AG04450 (cell line): ENCODE measurements around the gene KCP. TPM values are rescaled to one million over a fixed set of nuclear protein-coding genes. Genes with fewer than 3 reads are reported as not detected.

ENCODE experiments used
- CTCF ChIA-PET: fragments of 300-600, 350-600 bp; formaldehyde crosslinking; extraction: SDS; loops from one replicate; lab custom pipeline; 2022; ENCODE audit warnings: antibody characterized with exemption, inconsistent platforms; lab: Charles Lee
- POLR2A ChIA-PET: fragments of 350-600 bp; formaldehyde crosslinking; extraction: SDS; loops from one replicate; lab custom pipeline; 2021; ENCODE audit warnings: antibody characterized with exemption, inconsistent platforms; lab: Yijun Ruan, JAX
- DNase-seq: peaks from one replicate; pipeline ENCODE4 v3.0.0-alpha.2; 2011; ENCODE audit warnings: low read depth, low spot score
- H3K27ac ChIP-seq: one replicate; pipeline ENCODE4 v1.5.1; 2012; ENCODE audit warnings: low read depth, low read length, control low read depth
- H3K27me3 ChIP-seq: one replicate; pipeline ENCODE4 v1.6.0; 2012; ENCODE audit warnings: low read length; ENCODE audit not compliant: control insufficient read depth, insufficient read depth
- H3K4me3 ChIP-seq: 2 replicates; pipeline ENCODE4 v1.5.1; 2011; ENCODE audit warnings: mild to moderate bottlenecking, low read depth, low read length, control low read depth
- H3K9me3 ChIP-seq: 2 replicates; pipeline ENCODE4 v1.5.1; 2012; ENCODE audit warnings: low read length; ENCODE audit not compliant: control insufficient read depth, insufficient read depth
- polyA plus RNA-seq: library from polyadenylated mRNA; depleted of rRNA; stranded (reverse); fragments of >200 nt; gene quantifications from 2 replicates; pipeline ENCODE4 v1.2.3, GENCODE V29; 2011
- TF ChIP-seq, protein P1 (sequence below): IDR thresholded peaks from 2 replicates; pipeline ENCODE4 v1.5.1; 2011; ENCODE audit warnings: low read depth, low read length, control low read depth, inconsistent platforms

Gene KCP
- polyA plus RNA-seq, 1 experiment = 0.04 TPM

DNA sequence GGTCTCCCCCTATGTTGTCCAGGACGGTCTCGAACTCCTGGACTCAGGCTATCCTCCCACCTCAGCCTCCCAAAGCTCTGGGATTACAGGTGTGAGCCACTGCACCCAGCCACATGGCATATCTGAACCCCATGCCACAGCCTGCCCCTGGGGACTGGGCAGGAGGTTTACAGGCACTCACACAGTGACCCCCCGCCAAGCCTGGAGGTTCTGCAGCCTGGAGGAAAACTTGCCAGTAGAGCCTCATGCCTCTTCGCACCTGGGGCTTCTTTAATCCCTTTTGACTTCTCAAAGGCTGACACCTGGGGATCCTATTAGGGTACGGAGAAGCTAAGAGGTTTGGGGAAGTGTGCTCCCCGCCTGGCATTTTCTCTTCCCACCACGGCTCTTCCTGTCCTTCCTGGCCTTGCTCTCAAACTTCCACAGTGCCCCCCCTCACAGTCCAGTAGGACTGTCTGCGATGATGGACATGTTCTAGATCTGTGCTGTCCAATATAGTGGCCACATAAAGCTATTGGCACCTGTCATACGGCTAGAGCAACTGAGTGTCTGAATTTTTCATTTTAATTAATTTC, 11.4 kb upstream of the KCP start:
- POLR2A ChIA-PET = interaction anchor here (0.5 kb wide), 1 partner anchor 77 kb away, joined by 3 read pairs; no protein-coding TSS in a partner anchor
- TF ChIP-seq, protein P1, sequence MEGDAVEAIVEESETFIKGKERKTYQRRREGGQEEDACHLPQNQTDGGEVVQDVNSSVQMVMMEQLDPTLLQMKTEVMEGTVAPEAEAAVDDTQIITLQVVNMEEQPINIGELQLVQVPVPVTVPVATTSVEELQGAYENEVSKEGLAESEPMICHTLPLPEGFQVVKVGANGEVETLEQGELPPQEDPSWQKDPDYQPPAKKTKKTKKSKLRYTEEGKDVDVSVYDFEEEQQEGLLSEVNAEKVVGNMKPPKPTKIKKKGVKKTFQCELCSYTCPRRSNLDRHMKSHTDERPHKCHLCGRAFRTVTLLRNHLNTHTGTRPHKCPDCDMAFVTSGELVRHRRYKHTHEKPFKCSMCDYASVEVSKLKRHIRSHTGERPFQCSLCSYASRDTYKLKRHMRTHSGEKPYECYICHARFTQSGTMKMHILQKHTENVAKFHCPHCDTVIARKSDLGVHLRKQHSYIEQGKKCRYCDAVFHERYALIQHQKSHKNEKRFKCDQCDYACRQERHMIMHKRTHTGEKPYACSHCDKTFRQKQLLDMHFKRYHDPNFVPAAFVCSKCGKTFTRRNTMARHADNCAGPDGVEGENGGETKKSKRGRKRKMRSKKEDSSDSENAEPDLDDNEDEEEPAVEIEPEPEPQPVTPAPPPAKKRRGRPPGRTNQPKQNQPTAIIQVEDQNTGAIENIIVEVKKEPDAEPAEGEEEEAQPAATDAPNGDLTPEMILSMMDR = no peak
- no peak for DNase-seq
- CTCF ChIA-PET = interaction anchor here (0.7 kb wide), 1 partner anchor 1511 kb away, joined by 3 read pairs; no protein-coding TSS in a partner anchor
- no peak overlapping the region for H3K4me3 ChIP-seq
- H3K9me3 ChIP-seq = no peaks in the 10 kb centered on the region; the same call in 1 of the 2 replicates
- H3K27ac ChIP-seq = no peak overlapping the region
- H3K27me3 ChIP-seq = peaks cover 64% of the 10 kb centered on the region

DNA sequence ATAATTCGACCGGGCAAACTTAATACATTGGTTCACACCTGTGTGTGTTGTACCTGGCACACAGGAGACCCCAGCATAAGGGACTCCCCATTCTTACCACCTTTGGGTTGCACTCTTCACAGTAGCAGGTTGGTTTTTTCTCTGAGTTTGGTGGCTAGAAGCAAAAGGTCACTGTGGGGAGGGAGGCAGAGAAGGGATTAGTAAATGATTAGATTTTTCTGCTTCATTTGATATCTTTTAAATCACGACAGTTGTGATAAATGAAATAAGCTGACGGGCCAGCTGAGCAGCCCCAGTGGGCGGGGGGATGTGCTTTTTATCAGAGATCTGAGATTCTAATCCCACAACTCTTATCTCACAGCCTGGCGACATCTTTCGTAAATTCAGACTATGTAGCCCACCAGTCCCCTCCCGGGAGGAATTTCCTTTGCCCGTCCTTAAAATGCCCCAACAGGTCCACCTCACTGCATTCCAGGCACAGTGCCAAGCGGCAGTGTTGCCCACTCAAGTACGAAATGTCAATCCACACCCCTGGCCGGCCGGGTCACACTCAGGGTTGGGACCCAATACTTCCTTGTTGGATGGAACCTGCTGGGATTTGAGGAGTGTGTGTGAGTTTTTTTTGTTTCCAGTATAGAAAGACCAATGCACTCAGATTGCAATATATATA, 10.5 kb upstream of the KCP start:
- POLR2A ChIA-PET = no interaction called here
- Histone ChIP-seq H3K27me3 (peaks cover 69% of the 10 kb centered on the region), H3K27ac (no peak overlapping the region), H3K9me3 (no peaks in the 10 kb centered on the region; the same call in 1 of the 2 replicates), H3K4me3 (no peak overlapping the region)
- TF ChIP-seq, protein P1 = no peak
- CTCF ChIA-PET = interaction anchor here (0.7 to 1.3 kb wide), 2 partner anchors 170 to 1512 kb away, joined by 3 to 6 read pairs; no protein-coding TSS in a partner anchor
- DNase-seq = no peak

DNA sequence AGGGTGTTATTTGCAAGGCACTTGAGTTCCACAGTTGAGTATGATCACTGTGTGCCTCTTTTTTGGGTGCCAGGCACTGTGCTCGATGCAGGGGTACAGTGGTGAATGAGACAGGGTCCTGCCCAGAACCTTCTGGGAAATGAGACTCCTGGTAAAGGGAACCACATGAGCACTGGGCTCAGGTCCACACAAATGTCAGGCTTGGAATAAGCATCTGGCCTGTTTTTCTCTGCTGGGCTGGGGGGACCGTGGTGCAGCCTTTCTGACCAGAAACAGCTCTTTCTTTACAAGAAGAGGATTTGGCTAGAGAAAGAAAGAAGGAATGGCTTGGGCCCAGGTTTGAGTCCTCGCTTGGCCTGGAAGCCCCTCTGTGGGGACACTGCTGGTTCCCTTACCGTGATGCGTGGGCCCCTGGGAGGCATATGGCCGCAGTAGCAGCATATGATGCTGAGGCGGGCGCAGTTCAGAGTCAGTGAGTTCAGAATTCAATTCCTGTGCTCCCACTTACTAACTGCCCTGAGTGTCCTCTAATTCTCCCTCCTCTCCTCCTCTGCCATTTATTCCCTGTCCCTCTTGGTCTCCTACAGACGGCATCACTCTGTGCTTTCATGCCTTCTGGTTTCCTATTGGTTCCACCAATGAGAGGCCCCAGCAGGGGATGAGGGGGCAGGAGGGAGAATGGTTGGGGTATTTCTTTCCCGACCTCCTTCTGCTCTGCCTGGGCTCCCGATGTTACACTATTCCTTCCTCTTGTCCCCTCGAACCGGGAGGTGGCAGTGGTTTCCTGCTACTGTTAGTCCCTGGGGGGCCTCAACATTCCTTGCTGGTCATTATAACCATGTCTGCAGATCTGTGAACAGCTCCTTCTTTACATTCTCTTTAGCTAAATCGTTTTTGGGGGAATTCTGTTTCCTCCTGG, 9.6 kb upstream of the KCP start:
- CTCF ChIA-PET = interaction anchor here (1.3 kb wide), 1 partner anchor 171 kb away, joined by 6 read pairs; no protein-coding TSS in a partner anchor
- DNase-seq = no peak
- no peaks in the 10 kb centered on the region; the same call in 1 of the 2 replicates for H3K9me3 ChIP-seq
- no peak overlapping the region for H3K27ac ChIP-seq
- POLR2A ChIA-PET = no interaction called here
- H3K4me3 ChIP-seq = no peak overlapping the region
- H3K27me3 ChIP-seq = peaks cover 76% of the 10 kb centered on the region
- TF ChIP-seq, protein P1 = no peak

DNA sequence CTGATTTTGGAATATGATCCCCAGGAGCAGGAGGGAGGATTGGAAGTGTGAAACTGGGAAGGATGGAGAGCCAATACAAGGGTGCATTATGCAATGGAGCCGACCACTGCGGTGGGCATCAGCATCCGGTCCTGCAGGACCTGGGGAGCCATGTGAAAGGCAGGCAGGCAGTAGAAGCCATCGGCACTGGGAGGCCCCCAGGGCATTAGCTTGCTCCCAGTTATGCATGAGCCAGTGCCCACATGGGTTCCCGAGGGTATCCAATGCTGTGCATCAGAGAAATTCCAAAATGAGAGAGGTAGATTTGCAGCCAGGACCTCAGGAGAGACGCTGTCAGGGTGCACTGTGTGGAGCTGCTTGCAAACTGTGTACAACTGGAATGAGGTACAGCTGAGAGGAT, 8.7 kb upstream of the KCP start:
- no peak overlapping the region for H3K27ac ChIP-seq
- TF ChIP-seq, protein P1 = no peak
- no peak for DNase-seq
- no peak overlapping the region for H3K4me3 ChIP-seq
- peaks cover 81% of the 10 kb centered on the region for H3K27me3 ChIP-seq
- ChIA-PET CTCF (no interaction called here), POLR2A (no interaction called here)
- no peaks in the 10 kb centered on the region; the same call in 1 of the 2 replicates for H3K9me3 ChIP-seq
